Endodermal cell (in vitro differentiated cells): Measurements from ENCODE around the gene ZNF668. TPM values are rescaled to one million over a fixed set of nuclear protein-coding genes. Genes with fewer than 3 reads are reported as not detected.
"Not testable (repeated sequence)": the region's sequence is repeated elsewhere in the genome, so short reads cannot be mapped to it uniquely, and the experiment has no call there.

Experiments used
- DNase-seq: peaks from one replicate; pipeline ENCODE4 v3.0.0-alpha.2; 2017
- H3K27ac ChIP-seq: 2 replicates; pipeline ENCODE4 v1.5.1; 2013; ENCODE audit warnings: mild to moderate bottlenecking, low read depth, low read length, moderate library complexity
- H3K27me3 ChIP-seq: 2 replicates; pipeline ENCODE4 v1.6.1; 2013; ENCODE audit warnings: mild to moderate bottlenecking, low read length, moderate library complexity; ENCODE audit not compliant: insufficient read depth, control insufficient read depth, poor library complexity, severe bottlenecking
- H3K36me3 ChIP-seq: 2 replicates; pipeline ENCODE4 v1.7.0; 2013; ENCODE audit warnings: mild to moderate bottlenecking, low read length, moderate library complexity; ENCODE audit not compliant: control insufficient read depth, insufficient read depth
- H3K4me1 ChIP-seq: one replicate; pipeline ENCODE4 v1.7.0; 2013; ENCODE audit warnings: low read length; ENCODE audit not compliant: control insufficient read depth, insufficient read depth
- H3K4me3 ChIP-seq: 2 replicates; pipeline ENCODE4 v1.5.1; 2013; ENCODE audit warnings: mild to moderate bottlenecking, low read length, moderate library complexity
- H3K9ac ChIP-seq: 2 replicates; pipeline ENCODE4 v1.6.1; 2013; ENCODE audit warnings: mild to moderate bottlenecking, low read length, moderate library complexity; ENCODE audit not compliant: poor library complexity, severe bottlenecking; ENCODE audit errors: extremely low read depth
- H3K9me3 ChIP-seq: 2 replicates; pipeline ENCODE4 v1.6.1; 2013; ENCODE audit warnings: mild to moderate bottlenecking, low read length, moderate library complexity; ENCODE audit not compliant: control insufficient read depth
- H3K27ac Mint-ChIP-seq: 2 replicates; pipeline ENCODE4 v1.8.0; 2020; ENCODE audit warnings: mixed read lengths
- H3K27me3 Mint-ChIP-seq: 2 replicates; pipeline ENCODE4 v1.8.0; 2021; ENCODE audit warnings: mild to moderate bottlenecking, mixed read lengths; ENCODE audit not compliant: insufficient read depth
- H3K36me3 Mint-ChIP-seq: 2 replicates; pipeline ENCODE4 v1.8.0; 2020; ENCODE audit warnings: low read depth, mixed read lengths
- H3K4me1 Mint-ChIP-seq: 2 replicates; pipeline ENCODE4 v1.8.0; 2020; ENCODE audit warnings: mixed read lengths
- H3K4me3 Mint-ChIP-seq: 2 replicates; pipeline ENCODE4 v1.8.0; 2020; ENCODE audit warnings: mild to moderate bottlenecking, moderate library complexity, mixed read lengths
- H3K9me3 Mint-ChIP-seq: 2 replicates; pipeline ENCODE4 v1.8.0; 2020; ENCODE audit warnings: mild to moderate bottlenecking, mixed read lengths
- WGBS, 2 experiments: methylation state at CpG; one replicate each; pipeline versions ENCODE4 v1.1.5 to v1.1.7; 2013; ENCODE audit warnings: missing lambda C conversion rate in 2 of 2, mixed read lengths in 1 of 2; ENCODE audit not compliant: insufficient coverage in 1 of 2, insufficient read length in 1 of 2; 5-methylcytosine and 5-hydroxymethylcytosine counted together
- total RNA-seq, 2 donors: library from RNA; stranded (reverse); fragmentation: NEBNext Ultra II Directional in 1 of 2; extraction: Animal tissue kit (Norgen Biotek cat#: 25700) in 1 of 2; gene quantifications; 2 replicates in 1 of 2; 3 replicates in 1 of 2; pipeline ENCODE4 v1.2.1, GENCODE V29; 2021
- TF ChIP-seq, protein P1 (sequence below): fragments of 200-600 bp; sonication (generic); conservative IDR thresholded peaks from 2 replicates; pipeline ENCODE4 v1.5.0; 2021; ENCODE audit warnings: antibody characterized with exemption, mild to moderate bottlenecking

ZNF668 gene
- total RNA-seq, 2 donors from 2014 or later: 11.2 to 12.6 TPM

DNA sequence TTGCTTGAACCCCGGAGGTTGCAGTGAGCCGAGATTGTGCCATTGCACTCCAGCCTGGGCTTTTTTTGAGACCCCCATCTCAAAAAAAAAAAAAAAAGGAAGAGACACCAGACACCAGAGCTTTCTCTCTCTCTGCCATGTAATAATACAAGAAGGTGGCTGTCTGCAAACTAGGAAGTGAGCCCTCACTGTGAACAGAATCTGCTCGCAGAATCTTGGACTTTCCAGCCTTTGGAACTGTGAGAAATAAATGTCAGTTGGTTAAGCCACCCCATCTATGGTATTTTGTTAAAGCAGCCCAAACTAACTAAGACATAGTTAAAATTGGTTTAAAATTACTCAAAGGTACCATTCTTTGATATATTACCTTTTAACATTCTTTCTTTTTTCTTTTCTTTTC, 53.5 kb downstream of the ZNF668 start:
- Mint-ChIP-seq H3K36me3 (no peaks in the 10 kb centered on the region), H3K27ac (no peak overlapping the region), H3K27me3 (peaks cover 4% of the 10 kb centered on the region), H3K4me3 (no peak overlapping the region), H3K9me3 (no peaks in the 10 kb centered on the region), H3K4me1 (no peaks in the 10 kb centered on the region)
- H3K36me3 ChIP-seq: no peaks in the 10 kb centered on the region
- H3K9me3 ChIP-seq: no peaks in the 10 kb centered on the region
- TF ChIP-seq, protein P1, sequence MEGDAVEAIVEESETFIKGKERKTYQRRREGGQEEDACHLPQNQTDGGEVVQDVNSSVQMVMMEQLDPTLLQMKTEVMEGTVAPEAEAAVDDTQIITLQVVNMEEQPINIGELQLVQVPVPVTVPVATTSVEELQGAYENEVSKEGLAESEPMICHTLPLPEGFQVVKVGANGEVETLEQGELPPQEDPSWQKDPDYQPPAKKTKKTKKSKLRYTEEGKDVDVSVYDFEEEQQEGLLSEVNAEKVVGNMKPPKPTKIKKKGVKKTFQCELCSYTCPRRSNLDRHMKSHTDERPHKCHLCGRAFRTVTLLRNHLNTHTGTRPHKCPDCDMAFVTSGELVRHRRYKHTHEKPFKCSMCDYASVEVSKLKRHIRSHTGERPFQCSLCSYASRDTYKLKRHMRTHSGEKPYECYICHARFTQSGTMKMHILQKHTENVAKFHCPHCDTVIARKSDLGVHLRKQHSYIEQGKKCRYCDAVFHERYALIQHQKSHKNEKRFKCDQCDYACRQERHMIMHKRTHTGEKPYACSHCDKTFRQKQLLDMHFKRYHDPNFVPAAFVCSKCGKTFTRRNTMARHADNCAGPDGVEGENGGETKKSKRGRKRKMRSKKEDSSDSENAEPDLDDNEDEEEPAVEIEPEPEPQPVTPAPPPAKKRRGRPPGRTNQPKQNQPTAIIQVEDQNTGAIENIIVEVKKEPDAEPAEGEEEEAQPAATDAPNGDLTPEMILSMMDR: no peak
- H3K27ac ChIP-seq: no peak overlapping the region
- no peak overlapping the region for H3K9ac ChIP-seq
- no peak for DNase-seq
- WGBS, 2 experiments: 91 to 100% methylated on average over 1 to 3 of the region's 3 CpGs
- H3K4me1 ChIP-seq: peaks cover 3% of the 10 kb centered on the region
- no peak overlapping the region for H3K4me3 ChIP-seq
- no peaks in the 10 kb centered on the region for H3K27me3 ChIP-seq

DNA sequence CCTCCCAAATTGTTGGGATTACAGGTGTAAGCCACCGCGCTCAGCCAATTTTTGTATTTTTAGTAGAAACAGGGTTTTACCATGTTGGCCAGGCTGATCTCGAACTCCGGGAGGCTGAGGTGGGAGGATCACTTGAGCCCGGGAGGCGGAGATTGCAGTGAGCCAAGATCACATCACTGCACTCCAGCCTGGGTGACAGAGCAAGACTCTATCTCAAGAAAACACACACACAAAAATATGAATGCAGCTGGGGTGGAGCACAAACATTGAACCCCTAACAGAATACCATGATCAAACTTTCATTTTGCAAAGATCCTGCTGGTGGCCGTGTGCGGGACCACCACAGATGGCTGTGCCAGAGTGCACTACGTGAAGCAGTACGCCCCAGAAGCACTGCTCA, 56.3 kb downstream of the ZNF668 start:
- not testable (repeated sequence) for H3K9ac ChIP-seq, H3K36me3 ChIP-seq, H3K9me3 Mint-ChIP-seq, H3K27me3 ChIP-seq, DNase-seq, H3K4me1 Mint-ChIP-seq, H3K9me3 ChIP-seq, H3K4me3 ChIP-seq, H3K27ac Mint-ChIP-seq, H3K4me1 ChIP-seq, H3K4me3 Mint-ChIP-seq, H3K27ac ChIP-seq, H3K36me3 Mint-ChIP-seq
- 92 to 93% methylated on average over 6 to 10 of the region's 10 CpGs for WGBS, 2 experiments
- H3K27me3 Mint-ChIP-seq: peaks cover 25% of the 10 kb centered on the region

DNA sequence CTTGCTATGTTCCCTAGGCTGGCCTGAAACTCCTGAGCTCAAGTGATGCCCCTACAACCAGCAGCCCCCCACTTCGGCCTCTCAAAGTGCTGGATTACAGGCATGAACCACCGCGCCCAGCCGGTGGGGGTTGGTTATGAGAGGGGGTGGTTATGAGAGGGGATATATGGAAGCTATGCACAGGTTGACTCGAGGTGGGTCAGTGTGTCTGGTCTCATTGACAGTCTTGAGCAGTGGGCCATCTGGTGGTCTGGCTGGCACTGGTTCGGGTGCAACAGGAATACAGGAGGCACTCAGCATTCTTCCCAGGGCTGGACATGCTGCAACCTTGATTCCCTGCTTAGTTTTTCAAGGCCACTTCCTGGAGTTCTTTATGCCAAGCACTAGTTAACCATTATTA, 58.0 kb downstream of the ZNF668 start:
- Histone ChIP-seq H3K9ac (no peak overlapping the region), H3K36me3 (no peaks in the 10 kb centered on the region), H3K9me3 (no peaks in the 10 kb centered on the region), H3K27me3 (peaks cover 22% of the 10 kb centered on the region), H3K4me1 (no peaks in the 10 kb centered on the region), H3K27ac (no peak overlapping the region), H3K4me3 (no peak overlapping the region)
- Mint-ChIP-seq H3K9me3 (no peaks in the 10 kb centered on the region), H3K27ac (no peak overlapping the region), H3K36me3 (no peaks in the 10 kb centered on the region), H3K4me1 (no peaks in the 10 kb centered on the region), H3K27me3 (peaks cover 43% of the 10 kb centered on the region), H3K4me3 (no peak overlapping the region)
- DNase-seq: no peak
- WGBS, 2 experiments: 74 to 83% methylated on average over 3 to 6 of the region's 6 CpGs
- TF ChIP-seq, protein P1: peak; percentile 50

DNA sequence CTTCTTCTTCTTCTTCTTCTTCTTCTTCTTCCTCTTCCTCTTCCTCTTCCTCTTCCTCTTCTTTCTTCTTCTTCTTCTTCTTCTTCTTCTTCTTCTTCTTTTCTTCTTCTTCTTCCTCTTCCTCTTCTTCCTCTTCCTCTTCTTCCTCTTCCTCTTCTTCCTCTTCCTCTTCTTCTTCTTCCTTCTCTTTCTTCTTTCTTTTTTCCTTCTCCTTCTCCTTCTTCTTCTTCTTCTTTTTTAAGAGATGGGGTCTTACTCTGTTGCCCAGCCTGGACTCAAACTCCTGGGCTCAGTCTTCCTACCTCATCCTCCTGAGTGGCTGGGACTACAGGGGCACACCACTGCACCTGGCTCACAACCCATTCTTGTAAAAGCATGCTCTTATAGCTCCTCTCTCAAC, 60.7 kb downstream of the ZNF668 start:
- H3K27ac Mint-ChIP-seq, H3K9me3 Mint-ChIP-seq, H3K27ac ChIP-seq, H3K36me3 Mint-ChIP-seq, H3K4me3 ChIP-seq, H3K4me3 Mint-ChIP-seq, H3K4me1 ChIP-seq, H3K4me1 Mint-ChIP-seq, DNase-seq, H3K9ac ChIP-seq, H3K36me3 ChIP-seq, H3K9me3 ChIP-seq: not testable (repeated sequence)
- peaks cover 51% of the 10 kb centered on the region for H3K27me3 Mint-ChIP-seq
- H3K27me3 ChIP-seq: peaks cover 25% of the 10 kb centered on the region

DNA sequence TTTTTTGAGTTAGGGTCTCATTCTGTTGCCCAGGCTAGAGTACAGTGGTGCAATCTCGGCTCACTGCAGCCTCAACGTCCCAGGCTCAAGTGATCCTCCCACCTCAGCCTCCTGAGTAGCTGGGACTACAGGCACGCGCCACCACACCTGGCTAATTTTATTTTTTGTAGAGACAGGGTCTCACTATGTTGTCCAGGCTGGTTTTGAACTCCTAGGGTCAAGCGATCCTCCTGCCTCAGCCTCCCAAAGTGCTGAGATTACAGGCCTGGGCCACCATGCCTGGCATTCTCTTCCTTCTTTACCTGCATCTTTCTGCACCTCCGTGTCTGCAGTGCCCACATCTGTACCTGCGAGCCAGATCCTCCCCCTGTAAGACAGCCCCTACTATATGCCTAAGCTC, 62.2 kb downstream of the ZNF668 start:
- peaks cover 51% of the 10 kb centered on the region for H3K27me3 Mint-ChIP-seq
- not testable (repeated sequence) for H3K36me3 Mint-ChIP-seq, H3K9ac ChIP-seq, H3K4me3 ChIP-seq, H3K27ac Mint-ChIP-seq, H3K9me3 ChIP-seq, DNase-seq, H3K4me1 Mint-ChIP-seq, H3K27ac ChIP-seq, H3K4me1 ChIP-seq, H3K36me3 ChIP-seq, H3K9me3 Mint-ChIP-seq
- WGBS, 2 experiments: 88 to 92% methylated on average over 6 to 7 of the region's 7 CpGs
- peak overlapping the region; percentile 55 for H3K4me3 Mint-ChIP-seq
- H3K27me3 ChIP-seq: peaks cover 25% of the 10 kb centered on the region
